HG03354 (cell line): ENCODE measurements around the gene BEX2.

Source experiments
- ATAC-seq: cut with Tn5 transposase; IDR thresholded peaks from one replicate; pipeline ENCODE4 v1.9.1; 2021; ENCODE audit warnings: mild to moderate bottlenecking; ENCODE audit not compliant: unreplicated experiment, poor library complexity, severe bottlenecking

The BEX2 gene

DNA sequence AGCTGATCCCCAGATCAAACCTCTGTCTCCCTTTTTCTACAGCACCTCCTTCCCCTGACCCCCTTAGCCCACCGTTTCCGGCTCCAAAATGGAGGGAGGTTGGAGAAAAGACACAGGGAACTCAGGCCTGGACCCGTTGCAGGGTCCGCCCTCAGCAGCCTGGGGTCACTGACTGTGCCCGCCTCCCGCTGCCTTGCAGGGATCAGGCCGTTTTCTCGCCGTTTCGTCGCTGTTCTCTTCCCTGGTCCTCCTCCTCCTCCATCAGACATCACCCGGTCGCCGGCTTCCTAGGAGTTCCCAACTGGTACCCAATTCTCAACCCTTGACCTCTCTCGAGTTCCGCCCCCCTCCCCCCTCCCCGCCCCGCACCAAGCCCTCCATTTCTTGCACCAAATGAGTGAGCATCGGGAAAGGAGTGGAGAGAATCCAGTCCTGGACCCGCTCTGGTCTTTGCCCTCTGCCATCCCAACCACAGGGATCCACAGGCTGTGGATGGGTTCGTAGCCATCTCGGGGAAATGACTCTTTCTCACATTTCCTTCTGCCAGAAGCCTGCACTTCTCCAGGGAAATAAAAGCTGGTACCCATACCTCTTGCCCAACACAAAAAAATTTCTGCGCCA lies 34.7 kb downstream of the BEX2 start:
- ATAC-seq, result no peak

DNA sequence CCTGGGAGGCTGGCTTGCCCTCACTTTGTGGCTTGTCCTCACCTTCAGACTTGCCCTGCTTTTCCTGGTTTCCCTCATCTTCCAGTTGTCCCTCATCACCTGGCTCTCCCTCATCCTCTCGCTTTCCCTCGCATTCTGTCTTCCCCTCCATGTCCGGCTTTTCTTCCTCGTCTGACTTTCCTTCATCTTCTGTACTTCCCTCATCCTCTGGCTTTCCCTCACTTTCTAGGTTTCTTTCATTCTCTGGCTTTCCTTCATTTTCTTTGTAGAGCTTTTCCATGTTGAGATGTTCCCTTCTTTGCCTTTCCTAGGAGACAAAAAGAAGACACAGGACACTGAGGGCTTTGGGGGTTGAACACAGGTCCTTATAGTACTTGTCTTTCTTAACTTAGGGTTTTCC lies 36.5 kb downstream of the BEX2 start:
- no peak for ATAC-seq
